Duodenal mucosa (tissue), 2 donors: ENCODE data around the gene DNASE1L2.
"Not testable (repeated sequence)": the region's sequence is repeated elsewhere in the genome, so short reads cannot be mapped to it uniquely, and the experiment has no call there.

Source experiments
- H3K27ac ChIP-seq: one replicate; pipeline ENCODE4 v1.7.0; 2013; ENCODE audit warnings: low read depth, low read length
- H3K27me3 ChIP-seq, 2 donors: one replicate each; pipeline ENCODE4 v1.7.0; 2013; ENCODE audit warnings: low read length in 2 of 2, control low read depth in 1 of 2; ENCODE audit not compliant: insufficient read depth in 2 of 2, control insufficient read depth in 1 of 2
- H3K36me3 ChIP-seq, 2 donors: one replicate each; pipeline ENCODE4 v1.7.0; 2013; ENCODE audit warnings: low read length in 2 of 2, control low read depth in 1 of 2; ENCODE audit not compliant: insufficient read depth in 2 of 2, control insufficient read depth in 1 of 2
- H3K4me1 ChIP-seq, 2 donors: one replicate each; pipeline ENCODE4 v1.7.0; 2013; ENCODE audit warnings: low read length in 2 of 2, control low read depth in 1 of 2; ENCODE audit not compliant: insufficient read depth in 2 of 2, control insufficient read depth in 1 of 2
- H3K4me3 ChIP-seq, 2 donors: one replicate each; pipeline ENCODE4 v1.7.0; 2013; ENCODE audit warnings: low read length in 2 of 2, low read depth in 1 of 2
- H3K9ac ChIP-seq, 2 donors: one replicate each; pipeline ENCODE4 v1.7.0; 2013; ENCODE audit warnings: low read length in 2 of 2, low read depth in 1 of 2
- H3K9me3 ChIP-seq, 2 donors: one replicate each; pipeline ENCODE4 v1.7.0; 2013; ENCODE audit warnings: low read length in 2 of 2, control low read depth in 1 of 2; ENCODE audit not compliant: control insufficient read depth in 1 of 2

Gene DNASE1L2

DNA sequence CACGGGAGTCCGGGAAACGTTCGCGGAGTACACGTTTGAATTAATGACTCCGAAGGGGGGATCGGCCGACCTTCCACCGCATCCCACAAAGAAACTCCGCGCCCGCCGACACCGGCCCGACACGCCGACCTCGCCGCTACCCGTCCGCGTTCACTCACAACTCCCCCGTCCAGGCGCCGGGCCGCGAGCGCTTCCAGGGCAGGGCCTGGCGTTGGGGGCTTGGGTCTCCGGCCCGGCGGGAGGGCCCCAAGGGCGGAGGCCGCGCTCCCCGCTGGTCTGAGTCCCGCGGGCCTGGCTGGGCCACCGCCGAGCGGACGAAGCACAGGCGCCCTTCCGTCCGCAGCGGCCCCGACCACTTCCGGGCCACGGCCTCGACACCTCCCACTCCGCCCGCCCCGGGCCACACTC is 31.3 kb downstream of the DNASE1L2 start:
- H3K9me3 ChIP-seq, H3K27me3 ChIP-seq: not testable (repeated sequence)
- Histone ChIP-seq H3K9ac (peak overlapping the region; percentile 66 to 90), H3K36me3 (peaks cover 9 to 18% of the 10 kb centered on the region in 2 donors), H3K4me3 (peak overlapping the region; percentile 88 to 89), H3K4me1 (peaks cover 8 to 28% of the 10 kb centered on the region in 2 donors), H3K27ac (peak overlapping the region; percentile 100)

DNA sequence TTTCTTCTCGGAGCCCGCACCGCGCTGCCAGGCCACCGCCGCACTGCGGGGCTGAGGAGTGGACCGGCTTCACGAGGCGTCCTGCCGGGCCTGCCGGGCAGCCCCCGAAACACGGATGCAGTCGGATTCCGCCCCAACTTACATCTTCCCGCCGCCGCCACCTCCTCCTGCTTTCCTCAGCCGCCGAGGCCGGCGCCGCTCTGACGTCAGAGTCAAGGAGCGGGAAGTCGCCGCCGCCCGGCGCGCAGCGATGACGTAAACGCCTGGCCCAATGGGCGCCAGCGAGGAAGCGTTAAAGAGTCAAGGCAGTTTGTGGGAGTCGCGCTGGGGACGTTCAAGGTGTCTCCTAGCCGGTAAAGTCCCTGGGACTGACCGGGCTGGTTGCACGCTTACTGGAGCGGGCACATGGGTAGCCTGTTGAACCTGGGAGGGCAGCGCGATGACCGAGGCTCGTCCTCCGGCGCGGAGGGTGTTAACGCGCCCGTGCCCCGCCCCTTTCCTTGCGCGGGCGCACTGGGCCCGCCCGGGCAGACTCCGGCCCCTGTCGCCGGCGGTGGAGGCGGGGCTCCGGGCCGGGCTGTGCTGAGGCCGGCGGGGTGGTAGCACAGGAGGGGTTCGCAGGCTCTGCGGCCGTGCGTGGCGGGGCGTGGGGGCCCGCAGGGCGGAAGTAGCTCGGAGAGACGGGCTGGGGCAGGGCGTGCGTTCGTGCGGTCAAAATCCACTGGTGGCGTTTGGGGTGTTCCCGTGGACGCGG is 31.8 kb downstream of the DNASE1L2 start, which contains the start of gene RNPS1:
RNPS1 (minus strand) TSS at position 214 of the 754 bp plus-strand sequence. CDS start 3,483 bp downstream, outside the sequence.
- Histone ChIP-seq H3K4me1 (peaks cover 8 to 28% of the 10 kb centered on the region in 2 donors), H3K4me3 (peak within 1 kb of the TSS; percentile 88 to 89), H3K36me3 (peaks cover 4 to 12% of the 10 kb centered on the region in 2 donors), H3K9ac (peak within 1 kb of the TSS; percentile 73 to 90), H3K9me3 (no peaks in the 10 kb centered on the region), H3K27me3 (no peaks in the 10 kb centered on the region), H3K27ac (peak within 1 kb of the TSS; percentile 100)

DNA sequence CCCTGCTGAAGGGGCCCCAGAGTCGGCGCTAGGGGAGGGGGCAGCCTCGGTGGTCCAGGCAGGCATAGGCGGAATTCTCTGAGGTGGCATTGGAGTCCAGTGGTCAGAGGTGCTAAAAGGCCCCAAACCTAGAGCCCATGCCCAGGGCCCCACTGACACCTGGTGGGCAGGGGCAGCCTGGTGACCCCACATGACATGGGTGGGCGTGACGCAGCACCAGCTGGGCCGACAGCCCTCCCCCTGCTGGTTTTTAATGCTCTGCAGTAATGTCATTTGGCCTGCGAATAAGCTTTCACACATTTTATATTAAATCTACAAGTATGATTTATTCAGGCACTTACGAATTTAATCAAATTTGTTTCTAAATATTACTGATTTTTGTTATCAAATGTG is 33.8 kb downstream of the DNASE1L2 start:
- peak overlapping the region; percentile 54 to 90 for H3K9ac ChIP-seq
- H3K4me1 ChIP-seq = peaks cover 8 to 28% of the 10 kb centered on the region in 2 donors

DNA sequence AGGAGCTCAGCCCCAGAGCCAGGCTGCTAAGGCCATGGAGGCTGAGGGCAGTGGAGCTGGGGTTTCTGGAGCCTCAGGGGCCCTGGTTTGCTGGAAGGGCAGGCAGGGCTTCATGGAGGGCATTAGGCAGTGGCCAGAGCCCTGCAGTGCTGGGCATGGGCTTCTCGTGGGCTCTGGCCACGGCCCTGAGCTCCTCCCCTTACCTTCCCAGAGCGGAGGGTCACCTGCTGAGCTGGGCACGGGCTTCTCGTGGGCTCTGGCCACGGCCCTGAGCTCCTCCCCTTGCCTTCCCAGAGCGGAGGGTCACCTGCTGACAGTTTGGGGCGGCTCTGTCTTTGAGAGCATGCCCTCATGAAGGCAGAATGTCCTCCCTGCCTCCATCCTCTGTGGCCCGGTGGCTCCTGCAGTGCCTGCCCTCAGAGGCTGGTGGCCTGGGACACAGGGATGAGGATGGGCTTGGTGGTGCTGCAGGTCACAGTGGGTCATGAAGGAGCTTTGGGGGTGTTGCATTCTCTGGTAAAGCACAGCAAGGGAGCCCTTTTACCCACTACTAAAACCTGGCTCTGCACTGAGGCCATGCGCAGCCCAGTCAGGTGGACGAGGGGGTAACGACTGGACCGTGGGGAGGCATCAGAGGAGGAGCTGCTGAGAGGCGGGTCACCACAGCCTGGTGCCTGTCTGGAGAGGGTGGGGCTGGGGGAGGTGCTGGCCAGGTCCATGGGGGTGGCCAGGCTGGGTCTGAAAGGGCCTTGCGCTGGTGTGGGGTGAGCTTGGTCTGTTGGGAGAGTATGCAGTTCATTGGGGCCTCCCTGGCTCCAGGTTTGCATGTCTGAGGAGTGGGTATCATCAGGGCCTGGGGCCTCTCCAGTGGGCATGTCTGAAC is 34.6 kb downstream of the DNASE1L2 start:
- Histone ChIP-seq H3K27me3 (peaks cover 0 to 3% of the 10 kb centered on the region in 2 donors), H3K36me3 (no peaks in the 10 kb centered on the region), H3K4me1 (peaks cover 8 to 24% of the 10 kb centered on the region in 2 donors), H3K9ac (no peak overlapping the region), H3K27ac (no peak overlapping the region), H3K9me3 (no peaks in the 10 kb centered on the region), H3K4me3 (no peak overlapping the region)

More for the DNA sequence above, 33.8 kb downstream of the DNASE1L2 start:
- Histone ChIP-seq H3K27ac (no peak overlapping the region), H3K4me3 (no peak overlapping the region), H3K27me3 (no peaks in the 10 kb centered on the region), H3K9me3 (no peaks in the 10 kb centered on the region), H3K36me3 (no peaks in the 10 kb centered on the region)

DNA sequence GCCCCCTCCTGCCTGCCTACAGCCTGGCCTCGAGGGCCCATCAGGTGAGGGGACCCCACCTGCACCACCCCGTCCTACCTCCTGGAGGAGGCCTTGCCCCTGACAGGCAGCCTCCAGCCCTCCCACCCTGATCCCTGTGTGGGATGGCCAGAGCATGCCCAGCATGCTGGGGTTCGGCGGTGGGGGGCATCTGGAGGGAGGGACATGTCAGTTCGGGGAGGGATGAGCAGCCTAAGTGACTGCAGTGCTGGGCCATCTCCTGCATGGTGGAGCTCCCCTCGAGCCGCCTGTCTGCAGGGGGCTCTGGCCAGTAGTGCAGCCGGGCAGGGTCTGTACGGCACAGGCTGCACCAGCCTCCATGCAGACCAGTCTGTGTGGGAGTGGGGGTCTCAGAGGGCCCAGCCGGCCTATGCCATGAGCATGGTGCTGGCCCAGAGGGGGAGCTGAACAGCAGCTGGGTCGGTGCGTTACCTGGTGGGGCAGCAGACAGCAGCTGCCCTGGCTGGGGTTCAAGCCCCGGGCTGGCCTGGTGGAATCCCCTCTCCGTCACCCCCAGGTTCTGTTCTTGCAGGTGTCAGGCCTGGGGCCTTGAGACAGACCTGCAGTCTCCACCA is 35.7 kb downstream of the DNASE1L2 start:
- H3K9ac ChIP-seq = no peak overlapping the region
- peaks cover 5 to 6% of the 10 kb centered on the region in 2 donors for H3K27me3 ChIP-seq
- H3K4me3 ChIP-seq = no peak overlapping the region
- H3K4me1 ChIP-seq = peaks cover 8 to 15% of the 10 kb centered on the region in 2 donors
- H3K27ac ChIP-seq = no peak overlapping the region
- no peaks in the 10 kb centered on the region for H3K9me3 ChIP-seq
- H3K36me3 ChIP-seq = no peaks in the 10 kb centered on the region

DNA sequence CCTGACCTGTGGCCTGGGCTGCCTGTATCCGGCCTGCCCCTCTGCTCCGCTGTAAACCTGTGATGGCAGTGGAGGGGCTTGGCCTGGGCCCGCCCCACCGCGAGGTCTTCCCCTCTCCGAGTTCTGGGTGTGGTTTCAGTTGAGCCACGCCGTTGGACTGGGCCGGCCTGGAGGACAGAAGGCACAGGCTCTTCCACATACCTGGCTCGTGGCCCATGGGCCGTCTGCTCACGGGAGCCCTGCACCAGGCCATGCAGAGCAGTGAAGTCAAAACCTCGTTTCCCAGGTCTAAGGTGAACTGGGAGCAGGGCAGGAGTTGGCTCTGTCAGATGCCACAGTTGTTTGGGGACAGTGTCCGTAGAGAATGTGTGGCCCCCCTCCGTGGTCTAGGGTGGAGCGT is 37.2 kb downstream of the DNASE1L2 start:
- no peaks in the 10 kb centered on the region for H3K36me3 ChIP-seq
- no peak overlapping the region for H3K9ac ChIP-seq
- peaks cover 8 to 15% of the 10 kb centered on the region in 2 donors for H3K4me1 ChIP-seq

DNA sequence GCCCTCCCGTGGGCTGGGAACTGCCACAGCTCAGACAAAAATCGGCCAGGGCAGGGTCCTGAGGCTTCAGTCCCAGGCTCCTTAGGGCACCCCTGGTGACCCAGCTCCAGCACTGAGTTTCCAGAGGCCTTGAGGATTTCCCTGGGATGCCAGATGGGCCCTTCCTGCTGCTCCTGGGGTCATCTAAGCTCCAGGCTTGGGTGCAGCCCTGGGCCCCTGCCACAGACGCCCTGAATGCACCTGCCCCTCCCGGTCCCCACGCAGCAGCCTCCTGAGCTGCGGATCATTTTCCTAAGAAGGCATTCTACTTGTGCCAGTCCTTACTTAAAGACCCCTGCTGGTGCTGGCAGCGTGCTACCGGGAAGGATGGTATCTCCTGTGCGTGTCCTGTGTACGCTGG is 37.7 kb downstream of the DNASE1L2 start:
- Histone ChIP-seq H3K9ac (no peak overlapping the region), H3K9me3 (no peaks in the 10 kb centered on the region), H3K4me3 (no peak overlapping the region), H3K27me3 (peaks cover 5 to 18% of the 10 kb centered on the region in 2 donors), H3K4me1 (peaks cover 8 to 12% of the 10 kb centered on the region in 2 donors), H3K36me3 (no peaks in the 10 kb centered on the region), H3K27ac (no peak overlapping the region)

More for the DNA sequence above, 37.2 kb downstream of the DNASE1L2 start:
- no peaks in the 10 kb centered on the region for H3K9me3 ChIP-seq
- no peak overlapping the region for H3K4me3 ChIP-seq
- H3K27ac ChIP-seq = no peak overlapping the region
- H3K27me3 ChIP-seq = peaks cover 5 to 15% of the 10 kb centered on the region in 2 donors

DNA sequence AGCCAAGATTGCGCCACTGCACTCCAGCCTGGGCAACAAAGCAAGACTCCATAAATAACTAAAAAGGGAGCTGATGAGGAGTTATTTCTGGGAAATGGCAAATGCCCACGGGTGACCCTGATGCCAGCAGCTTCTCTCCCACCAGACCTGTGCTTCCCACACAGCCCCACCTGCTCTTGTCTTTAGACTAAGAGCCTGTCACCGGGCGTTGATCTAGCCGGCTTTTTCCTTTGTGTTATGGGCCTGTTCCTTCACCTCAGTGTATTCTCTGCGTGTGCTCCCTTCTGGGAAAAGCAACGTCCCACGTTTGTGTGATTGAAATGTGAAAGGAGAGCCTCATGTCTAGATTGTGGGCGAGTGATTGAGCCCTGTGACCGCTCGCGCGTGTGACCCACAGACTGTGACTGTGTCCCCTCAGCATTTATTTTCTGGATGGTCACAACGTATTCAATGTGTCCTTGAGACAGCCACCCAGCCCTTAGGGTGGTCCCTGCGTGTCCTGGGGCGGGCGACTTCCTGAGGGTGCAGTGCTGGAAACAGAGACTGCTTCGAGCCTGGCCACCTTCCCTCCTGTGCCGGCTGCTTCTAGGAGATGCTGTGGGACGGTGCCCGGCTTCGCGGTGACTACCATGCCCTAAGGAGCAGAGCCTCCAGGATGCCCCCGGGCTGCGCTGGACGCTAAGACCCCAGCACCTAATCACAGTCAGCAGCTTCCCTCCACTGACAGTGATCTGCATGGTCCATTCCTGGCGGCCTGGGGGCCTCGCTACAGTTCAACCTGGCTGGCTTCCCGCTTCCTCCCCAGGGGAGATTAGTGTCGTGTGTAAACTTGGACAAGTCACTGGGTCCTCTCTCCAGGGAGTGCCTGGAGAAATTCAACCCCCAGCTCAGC is 39.5 kb downstream of the DNASE1L2 start:
- Histone ChIP-seq H3K36me3 (no peaks in the 10 kb centered on the region), H3K9ac (no peak overlapping the region), H3K27ac (no peak overlapping the region)

More for the DNA sequence above, 39.5 kb downstream of the DNASE1L2 start:
- Histone ChIP-seq H3K27me3 (peaks cover 5 to 21% of the 10 kb centered on the region in 2 donors), H3K4me3 (no peak overlapping the region), H3K4me1 (no peaks in the 10 kb centered on the region), H3K9me3 (no peaks in the 10 kb centered on the region)
